Stimulated activated CD4-positive, alpha-beta T cell treated with anti-CD3 and anti-CD28 coated beads, Interleukin-4, amount 100 ng/mL, for 48 hours (primary cell): Measurements from ENCODE around the gene AP1S3.
"Not testable (repeated sequence)": the region's sequence is repeated elsewhere in the genome, so short reads cannot be mapped to it uniquely, and the experiment has no call there.

Experiments used
- DNase-seq, 2 donors: peaks; one replicate each; pipeline ENCODE4 v3.0.0-alpha.2; 2020; ENCODE audit warnings: low read depth in 2 of 2

The AP1S3 gene

DNA sequence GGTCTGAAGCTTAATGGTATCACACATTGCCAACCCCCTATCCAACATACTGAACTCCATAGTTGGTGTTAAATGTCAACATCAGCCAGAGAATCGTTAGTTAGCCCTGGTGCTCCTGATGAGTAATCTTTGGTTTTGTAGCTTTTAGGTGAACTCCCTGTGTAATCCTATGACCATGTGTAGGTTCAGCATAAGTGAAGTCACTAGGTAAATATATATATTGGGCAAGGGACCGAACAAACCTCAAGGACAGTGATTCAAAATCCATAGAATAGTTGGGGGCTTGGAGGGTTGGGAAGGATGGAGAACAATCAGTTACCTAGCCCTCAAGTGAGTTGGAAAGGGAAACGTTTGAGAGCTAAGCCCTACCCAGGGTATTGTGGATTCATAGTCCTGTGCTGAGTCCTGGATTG, 16.0 kb upstream of the AP1S3 start:
- no peak for DNase-seq

DNA sequence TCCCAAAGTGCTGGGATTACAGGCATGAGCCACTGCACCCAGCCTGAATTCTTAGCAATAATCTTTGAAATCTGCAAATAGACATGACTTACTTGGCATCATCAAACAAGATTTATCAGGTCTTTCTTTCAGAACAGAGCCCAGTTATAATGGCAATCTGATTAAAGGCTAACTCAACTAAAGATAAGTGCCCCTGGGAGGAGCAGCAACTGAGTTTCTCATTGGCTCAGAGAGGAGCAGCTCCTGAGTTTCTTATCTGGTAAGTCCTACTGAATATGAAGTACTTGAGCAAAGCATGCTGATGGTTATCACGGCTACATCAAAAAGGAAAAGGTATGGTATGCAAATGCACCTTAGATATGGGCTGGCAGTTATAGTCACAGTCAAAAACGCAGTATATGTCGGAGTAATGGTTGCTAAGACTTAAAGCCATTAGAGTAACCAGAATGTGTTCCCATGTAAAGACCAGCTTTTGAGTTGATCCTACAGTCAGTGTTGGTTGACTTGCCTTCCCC, 15.0 kb upstream of the AP1S3 start:
- no peak for DNase-seq

DNA sequence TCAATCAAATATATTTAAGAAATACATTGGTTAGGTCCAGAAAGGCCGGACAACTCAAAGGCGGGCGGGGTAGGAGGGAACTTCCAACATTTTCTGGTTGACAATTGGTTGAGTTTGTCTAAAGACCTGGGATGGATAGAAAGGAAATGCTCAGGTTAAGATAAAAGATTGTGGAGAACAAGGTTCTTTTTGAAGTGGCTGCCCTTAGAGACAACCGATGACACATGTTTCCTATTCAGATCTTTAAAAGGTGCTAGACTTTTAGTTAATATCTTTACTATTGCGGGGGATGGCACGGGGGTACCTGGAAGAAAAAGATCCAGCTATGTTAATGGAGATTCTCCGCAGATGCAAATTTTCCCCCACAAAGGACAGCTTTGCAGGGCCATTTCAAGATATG, 10.0 kb upstream of the AP1S3 start:
- DNase-seq: no peak

DNA sequence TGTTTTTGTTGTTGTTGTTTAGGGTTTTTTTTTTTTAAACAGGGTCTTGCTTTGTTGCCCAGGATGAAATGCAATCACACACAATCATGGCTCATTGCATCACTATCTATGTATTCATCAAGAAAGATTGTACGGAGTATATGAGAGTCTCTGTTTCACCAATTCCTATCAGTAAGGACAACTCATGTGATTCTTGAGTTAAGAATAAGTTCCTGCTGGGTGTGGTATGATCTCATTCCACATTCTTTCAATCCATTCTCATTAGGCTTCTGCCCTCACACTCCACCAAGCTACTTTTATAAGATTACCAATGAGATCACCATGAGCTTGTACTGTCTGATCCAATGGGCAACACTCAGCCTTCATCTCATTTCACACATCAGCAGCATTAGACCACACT, 9.1 kb upstream of the AP1S3 start:
- DNase-seq: no peak

DNA sequence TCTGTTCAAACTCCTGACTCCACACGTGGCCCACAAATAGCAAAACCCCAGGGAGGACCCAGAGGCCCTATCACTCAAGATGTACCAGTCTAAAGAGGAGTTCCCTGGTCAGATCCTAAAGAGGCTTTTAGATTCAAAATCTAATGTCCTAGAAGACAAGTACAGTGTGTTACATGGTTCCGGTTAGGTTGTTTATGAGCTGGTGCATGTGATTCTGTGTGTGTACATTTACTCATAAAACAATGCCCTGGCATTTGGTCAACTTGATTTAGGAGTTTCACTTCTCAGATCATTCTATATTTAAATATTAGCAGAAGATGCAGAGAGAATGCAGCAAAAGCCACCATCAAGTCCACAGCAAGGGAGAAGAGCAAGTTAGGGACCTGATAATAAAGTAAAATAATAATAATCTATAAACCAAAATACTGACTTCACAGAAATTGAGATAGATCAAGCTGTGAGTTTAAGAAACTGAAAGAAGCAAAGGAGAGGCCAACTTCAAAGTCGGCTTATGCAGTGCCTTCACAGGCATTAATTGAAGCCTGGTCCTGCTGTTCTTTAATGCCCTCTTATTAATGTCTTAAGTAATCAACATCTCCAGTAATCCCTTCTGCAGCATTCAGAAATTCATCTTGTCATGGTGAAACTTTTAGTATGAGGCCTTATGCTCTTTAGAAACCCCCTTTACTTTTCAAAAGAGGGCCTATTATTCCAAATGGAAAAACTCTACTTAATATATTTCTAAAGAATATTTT, 4.2 kb upstream of the AP1S3 start:
- no peak for DNase-seq

DNA sequence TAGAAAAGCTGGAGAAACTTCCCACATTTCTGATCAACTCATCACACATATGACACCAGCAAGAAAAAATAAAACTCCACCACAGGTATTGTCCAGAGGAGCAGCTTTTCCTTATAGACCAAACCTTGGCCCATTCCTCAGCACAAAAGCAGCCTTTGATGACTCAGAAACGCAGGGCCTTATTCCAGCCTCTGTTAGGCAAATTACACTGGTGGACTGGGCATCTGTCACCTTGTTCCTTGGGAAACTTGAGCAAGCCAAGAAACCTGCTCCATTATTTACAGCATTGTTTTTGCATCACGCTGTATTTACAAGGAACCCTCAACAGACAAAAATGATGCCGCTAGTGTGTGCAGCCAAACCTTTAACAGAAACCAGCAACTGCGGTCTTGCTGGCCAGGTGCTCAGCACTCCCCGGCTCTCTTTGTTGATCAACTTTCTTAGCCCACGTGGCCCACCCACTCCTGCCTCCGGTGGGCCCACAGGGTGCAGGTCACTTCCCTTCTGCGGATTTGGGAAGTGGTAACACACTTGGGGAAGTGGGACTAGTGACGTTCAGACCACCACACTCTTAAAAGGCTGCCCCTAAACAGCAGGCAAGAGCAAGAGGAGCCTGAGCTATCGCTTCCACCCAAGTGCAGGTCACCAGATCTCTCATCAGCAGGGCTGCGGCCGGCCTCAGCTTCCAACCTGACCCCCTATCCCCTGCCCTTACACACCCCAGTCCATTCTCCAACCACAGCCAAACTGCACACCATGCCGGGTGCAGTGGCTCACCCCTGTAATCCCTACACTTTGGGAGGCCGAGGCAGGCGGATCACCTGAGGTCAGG, 1.5 kb downstream of the AP1S3 start:
- DNase-seq: no peak

DNA sequence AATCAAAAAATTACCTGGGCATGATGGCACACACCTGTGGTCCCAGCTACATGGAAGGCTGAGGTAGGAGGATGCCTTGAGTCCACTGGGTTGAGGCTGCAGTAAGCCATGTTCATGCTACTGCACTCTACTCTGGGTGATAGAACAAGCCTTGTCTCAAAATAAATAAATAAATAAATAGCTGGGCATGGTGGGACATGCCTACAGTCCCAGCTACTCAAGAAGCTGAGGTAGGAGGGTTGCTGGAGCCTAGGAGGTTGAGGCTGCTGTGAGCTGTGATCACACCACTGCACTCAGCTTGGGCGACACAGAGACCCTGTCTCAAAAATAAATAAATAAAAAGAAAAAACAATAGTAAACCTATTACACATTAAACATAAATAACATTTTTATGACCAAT, 3.0 kb downstream of the AP1S3 start:
- no peak for DNase-seq

DNA sequence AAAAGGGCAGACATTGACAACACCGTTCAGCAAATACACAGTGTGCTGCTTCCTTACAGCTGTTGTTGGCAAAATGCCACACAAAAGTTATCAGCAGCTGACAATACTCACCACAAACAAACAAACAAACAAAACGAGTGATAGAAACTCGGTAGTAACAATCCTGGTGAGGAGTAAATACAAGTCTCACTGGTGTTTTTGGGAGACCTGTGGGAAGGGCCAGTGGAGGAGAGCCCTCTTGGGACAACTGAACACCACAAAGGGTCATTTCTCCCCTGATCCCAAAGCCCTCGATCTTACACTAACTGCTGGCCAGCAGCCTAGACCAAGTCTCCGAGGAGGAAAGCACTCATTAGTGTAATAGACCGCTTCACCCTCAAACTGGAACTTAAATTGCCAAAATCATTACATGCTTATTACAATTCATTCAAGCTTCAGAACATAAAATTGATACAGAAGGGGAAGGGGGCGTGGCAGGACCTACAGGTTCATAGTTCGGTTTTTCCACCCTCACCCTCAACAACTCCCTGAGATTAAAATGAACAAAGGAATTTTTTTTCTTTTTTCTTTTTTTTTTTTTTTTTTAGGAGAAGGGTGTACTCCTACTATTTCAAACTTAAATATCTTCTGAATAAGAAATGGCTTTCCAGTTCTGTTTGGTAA, 5.0 kb downstream of the AP1S3 start:
- DNase-seq: no peak

DNA sequence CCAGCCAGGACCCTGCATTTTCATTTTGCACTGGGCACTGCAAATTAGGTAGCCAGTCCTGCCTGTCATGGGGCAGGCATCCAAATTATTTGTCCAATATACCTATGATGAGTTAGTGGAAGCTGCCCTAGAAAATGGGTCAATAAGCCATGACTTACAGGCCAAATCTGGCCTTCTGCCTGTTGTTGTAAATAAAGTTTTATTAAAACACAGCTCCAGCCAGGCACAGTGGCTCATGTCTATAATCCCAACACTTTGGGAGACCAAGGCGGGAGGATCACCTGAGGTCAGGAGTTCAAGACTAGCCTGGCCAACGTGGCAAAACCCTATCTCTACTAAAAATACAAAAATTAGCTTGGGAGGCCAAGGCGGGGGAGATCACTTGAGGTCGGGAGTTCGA, 8.3 kb downstream of the AP1S3 start:
- DNase-seq: no peak

DNA sequence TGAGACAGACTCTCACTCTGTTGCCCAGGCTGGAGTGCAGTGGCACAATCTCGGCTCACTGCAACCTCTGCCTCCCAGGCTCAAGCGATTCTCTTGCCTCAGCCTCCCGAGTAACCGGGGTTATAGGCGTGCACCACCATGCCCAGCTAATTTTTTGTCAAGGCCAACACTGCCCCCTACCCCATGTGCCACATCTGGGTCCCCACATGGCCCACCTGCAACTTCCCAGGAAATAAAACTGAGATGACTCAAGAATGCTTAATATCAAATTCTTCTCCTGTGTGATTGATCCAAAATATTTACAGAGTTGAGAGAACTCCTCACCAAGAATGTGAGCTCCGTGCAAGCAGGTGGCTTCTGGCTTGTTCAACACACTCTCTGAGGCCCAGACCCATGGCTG, 9.1 kb downstream of the AP1S3 start:
- DNase-seq: no peak

DNA sequence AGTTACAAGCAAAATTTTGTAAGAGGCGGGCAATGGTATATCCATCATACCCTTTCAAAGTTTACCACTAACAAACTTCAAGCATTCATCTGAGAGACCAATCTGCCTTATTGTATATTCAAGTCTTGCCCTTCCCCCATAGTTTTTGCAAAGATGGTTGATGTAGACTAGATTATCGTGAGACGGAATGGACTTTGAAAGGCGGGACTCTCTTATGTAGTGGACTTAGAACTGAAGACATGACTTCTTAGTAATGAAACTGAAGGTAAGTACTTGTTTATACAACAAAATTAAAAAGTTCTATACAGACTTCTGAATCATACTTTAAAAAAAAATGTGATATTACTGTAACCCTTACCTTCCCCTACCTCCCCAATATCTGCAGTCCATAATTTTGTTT, 10.4 kb downstream of the AP1S3 start:
- no peak for DNase-seq

DNA sequence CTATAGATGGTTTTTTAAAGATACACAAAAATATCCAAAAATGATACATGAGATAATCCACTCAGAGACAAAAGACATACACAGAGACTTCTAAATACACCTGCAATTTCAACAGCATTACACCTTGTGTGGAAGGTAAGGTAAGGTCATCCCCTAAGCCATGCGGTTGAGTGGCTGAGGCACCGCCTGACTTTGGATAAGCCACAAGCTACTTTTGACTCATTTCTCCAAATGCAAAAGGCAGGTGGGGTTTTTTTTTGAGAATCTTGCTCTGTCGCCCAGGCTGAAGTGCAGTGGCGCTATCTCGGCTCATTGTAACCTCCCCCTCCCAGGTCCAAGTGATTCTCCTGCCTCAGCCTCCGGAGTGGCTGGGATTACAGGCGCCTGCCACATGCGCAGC, 13.1 kb downstream of the AP1S3 start:
- no peak for DNase-seq

DNA sequence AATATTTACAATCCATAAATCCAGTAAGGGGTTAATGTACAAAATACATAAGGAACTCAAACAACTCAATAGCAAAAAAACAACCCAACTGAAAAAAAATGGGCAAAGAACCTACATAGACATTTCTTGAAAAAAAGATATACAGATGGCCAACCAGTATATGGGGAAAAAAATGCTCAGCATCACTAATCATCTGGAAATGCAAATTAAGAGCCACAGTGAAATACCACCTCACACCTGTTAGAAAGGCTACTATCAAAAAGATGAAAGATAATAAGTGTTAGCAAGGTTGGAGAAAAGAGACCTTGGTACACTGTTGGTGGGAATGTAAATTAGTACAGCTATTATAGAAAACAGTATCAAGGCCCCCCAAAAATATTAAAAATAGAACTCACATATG, 14.6 kb downstream of the AP1S3 start:
- DNase-seq: no peak

DNA sequence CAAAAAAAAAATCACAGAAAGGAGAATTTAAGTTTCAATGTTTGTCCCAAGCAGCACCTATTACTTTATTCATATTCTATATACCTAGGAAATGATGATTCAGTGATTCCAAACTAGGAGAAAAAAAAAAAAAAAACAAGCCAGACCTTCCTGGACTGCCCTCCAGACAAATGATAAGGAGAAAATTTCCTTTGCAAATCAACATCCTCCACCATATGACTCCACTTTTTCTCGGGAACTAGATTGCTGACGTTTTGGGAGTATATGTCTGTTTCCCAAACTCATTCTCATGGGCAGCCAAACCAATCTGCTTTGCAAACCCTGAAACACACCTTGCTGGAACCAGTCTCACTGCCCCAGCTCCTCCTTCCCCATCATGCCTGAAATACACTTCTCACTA, 16.8 kb downstream of the AP1S3 start:
- no peak for DNase-seq

DNA sequence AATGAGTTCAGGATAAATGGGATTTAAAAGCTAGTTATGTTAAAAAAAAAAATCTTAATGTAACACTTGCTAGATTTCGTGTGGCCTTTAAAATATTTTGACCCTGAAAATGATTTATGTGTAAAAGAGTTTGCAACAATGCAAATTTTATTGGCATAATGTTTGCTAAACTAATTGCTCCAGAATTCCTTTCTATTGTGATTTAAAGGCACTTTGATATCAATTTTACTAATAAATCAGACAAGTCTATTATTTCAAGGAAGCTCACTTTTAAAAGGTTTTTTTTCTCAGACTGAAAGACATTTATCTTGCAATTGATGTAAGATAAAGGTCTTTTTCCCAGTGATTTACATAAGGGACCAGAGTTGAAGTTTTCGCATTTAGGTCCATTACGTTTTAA, 17.5 kb downstream of the AP1S3 start:
- no peak for DNase-seq

DNA sequence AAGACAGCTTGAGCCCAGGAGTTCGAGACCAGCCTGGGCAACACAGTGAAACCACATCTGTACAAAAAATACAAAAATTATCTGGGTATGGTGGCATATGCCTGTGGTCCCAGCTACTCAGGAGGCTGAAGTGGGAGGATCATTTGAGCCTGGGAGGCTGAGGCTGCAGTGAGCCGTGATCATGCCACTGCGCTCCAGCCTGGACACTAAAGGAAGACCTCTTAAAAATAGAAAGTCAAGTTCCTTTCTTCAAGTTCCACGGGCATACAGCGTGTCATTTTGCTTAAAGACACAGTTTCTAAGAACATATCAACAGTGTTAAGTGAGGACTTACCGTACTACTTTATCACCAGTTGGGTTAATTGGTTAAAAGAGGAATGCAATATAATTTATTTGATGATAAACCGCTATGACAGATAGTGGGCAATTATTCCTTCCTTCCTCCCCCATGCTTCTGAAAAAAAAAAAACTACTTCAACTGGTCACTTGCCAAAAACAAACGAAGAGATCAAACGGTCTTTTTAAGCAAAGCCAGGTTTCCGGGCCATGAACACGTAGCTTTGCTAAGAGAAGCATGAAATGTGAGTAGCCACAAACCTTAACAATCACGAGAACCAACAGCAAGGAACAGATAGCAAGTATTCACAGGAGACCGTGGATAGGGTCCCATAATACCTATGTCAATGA, 21.4 kb downstream of the AP1S3 start:
- no peak for DNase-seq

DNA sequence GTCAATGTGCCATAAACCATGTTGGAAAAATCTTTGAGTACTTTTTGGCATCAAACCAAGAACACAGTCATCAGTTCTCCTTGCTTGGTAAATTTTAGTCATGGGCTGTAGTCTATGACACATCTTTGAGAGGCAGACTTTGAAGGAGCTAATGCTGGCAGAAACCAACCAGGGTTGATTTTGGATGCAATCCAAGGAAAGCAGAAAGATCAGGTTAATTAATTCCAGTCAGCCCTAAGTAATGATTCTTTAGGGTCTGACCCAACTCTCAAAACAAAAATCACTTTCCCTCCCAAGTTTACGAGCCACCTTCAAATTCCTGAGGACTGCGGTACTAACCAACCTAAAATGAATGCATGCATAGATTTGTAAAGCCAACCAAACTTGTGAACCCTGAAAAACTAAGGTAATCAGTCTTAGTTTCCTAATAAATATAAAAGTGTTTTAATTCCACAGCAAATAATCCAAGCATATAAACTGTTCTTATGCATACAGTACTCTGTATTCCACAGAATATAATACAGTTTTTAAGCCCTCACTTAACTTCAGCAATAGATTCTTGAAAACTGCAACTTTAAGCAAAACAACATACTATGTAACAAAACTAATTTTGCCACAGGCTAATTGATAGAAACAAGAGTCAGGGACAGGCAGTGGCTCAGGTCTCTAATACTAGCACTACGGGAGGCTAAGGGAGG, 22.0 kb downstream of the AP1S3 start:
- DNase-seq: no peak

DNA sequence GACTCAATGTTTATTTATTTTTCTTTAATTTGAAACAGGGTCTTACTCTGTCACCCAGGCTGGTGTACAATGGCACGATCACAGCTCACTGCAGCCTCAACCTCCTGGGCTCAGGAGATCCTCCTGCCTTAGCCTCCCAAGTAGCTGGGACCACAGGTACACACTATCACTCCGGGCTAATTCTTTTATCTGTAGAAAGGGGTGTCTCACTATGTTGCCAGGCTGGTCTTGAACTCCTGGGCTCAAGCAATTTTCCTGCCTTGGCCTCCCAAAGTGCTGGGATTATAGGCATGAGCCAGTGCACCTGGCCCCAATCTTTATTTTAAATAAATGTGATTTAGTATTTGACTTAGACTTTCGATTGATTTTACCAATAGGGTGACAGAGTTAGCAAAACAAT, 22.6 kb downstream of the AP1S3 start:
- DNase-seq: not testable (repeated sequence)

DNA sequence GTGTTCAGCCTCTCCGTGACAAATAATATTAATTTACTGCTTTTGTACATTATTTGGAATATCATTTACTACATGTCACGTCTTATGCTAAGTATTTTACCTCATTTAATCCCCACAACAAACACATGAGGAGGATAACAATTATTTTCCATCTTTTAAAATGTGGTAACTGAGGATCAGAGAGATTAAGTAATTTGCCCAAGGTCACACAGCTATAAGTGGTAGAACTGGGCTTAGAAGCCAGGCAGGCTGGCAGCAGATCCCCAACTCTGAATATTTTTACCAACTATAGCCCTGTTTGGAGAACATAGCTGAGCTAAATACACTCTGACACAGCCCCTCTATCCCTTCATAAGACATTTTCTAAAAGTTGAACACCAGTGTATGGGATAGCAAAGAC, 24.1 kb downstream of the AP1S3 start:
- no peak for DNase-seq

DNA sequence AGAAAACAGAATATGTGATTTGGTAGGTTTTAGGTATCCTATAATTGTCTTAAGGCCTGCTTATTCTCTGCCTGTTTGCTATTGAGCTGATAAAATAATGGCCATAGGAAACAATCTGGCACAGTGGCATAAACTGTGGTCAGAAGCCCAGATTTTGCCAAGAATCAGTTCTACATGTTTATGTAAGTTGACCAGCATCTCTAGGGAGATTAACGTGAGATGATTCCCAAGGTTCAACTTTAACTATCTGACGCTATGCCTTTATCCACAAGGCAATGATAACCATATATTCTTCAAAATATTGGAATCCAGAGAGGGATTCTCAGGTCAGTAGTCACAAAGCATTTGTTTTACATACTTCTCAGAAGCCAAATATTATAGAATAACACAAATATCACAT, 25.6 kb downstream of the AP1S3 start:
- DNase-seq: no peak

DNA sequence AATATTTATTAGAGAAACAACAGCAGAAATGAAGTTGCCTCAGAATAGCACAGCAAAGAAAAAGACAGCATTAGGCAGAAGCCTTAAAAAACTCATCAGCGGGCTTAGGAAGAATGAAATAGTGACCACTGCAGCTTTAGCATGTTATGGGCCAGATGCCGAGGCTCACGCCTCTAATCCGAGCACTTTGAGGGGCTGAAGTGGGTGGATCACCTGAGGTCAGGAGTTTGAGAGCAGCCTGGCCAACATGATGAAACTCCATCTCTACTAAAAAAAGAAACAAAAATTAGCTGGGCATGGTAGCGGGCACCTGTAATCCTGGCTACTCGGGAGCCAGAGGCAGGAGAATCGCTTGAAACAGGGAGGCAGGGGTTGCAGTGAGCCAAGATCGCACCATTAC, 32.4 kb downstream of the AP1S3 start:
- no peak for DNase-seq
